Hepatocyte (in vitro differentiated cells): Measurements from ENCODE around the gene F7.
"Not testable (repeated sequence)": the region's sequence is repeated elsewhere in the genome, so short reads cannot be mapped to it uniquely, and the experiment has no call there.

Source experiments
- EZH2 ChIP-seq: fragments of 200-600 bp; sonication (generic); IDR thresholded peaks from 2 replicates; pipeline ENCODE4 v1.6.1; 2016; ENCODE audit warnings: antibody characterized with exemption, mild to moderate bottlenecking, borderline replicate concordance
- EZH2phosphoT487 ChIP-seq: fragments of 200-600 bp; sonication (generic); IDR thresholded peaks from one replicate; pipeline ENCODE4 v1.6.1; 2018; ENCODE audit warnings: antibody characterized with exemption, mild to moderate bottlenecking, low read depth, moderate library complexity; ENCODE audit not compliant: unreplicated experiment, severe bottlenecking
- TF ChIP-seq, protein P1 (sequence below): fragments of 200-600 bp; sonication (generic); IDR thresholded peaks from 2 replicates; pipeline ENCODE4 v1.5.1; 2016; ENCODE audit warnings: antibody characterized with exemption, mild to moderate bottlenecking; ENCODE audit not compliant: poor library complexity

DNA sequence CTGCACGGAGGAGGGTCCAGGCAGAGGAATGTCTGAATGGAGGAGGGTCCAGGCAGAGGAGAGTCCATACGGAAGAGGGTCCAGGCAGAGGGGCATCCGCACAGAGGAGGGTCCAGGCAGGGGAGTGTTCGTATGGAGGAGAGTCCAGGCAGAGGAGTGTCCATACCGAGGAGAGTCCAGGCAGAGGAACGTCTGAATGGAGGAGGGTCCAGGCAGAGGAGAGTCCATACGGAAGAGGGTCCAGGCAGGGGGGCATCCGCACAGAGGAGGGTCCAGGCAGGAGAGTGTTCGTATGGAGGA lies 25.9 kb upstream of the F7 start:
- TF ChIP-seq, protein P1, sequence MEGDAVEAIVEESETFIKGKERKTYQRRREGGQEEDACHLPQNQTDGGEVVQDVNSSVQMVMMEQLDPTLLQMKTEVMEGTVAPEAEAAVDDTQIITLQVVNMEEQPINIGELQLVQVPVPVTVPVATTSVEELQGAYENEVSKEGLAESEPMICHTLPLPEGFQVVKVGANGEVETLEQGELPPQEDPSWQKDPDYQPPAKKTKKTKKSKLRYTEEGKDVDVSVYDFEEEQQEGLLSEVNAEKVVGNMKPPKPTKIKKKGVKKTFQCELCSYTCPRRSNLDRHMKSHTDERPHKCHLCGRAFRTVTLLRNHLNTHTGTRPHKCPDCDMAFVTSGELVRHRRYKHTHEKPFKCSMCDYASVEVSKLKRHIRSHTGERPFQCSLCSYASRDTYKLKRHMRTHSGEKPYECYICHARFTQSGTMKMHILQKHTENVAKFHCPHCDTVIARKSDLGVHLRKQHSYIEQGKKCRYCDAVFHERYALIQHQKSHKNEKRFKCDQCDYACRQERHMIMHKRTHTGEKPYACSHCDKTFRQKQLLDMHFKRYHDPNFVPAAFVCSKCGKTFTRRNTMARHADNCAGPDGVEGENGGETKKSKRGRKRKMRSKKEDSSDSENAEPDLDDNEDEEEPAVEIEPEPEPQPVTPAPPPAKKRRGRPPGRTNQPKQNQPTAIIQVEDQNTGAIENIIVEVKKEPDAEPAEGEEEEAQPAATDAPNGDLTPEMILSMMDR, result not testable (repeated sequence)
- TF ChIP-seq EZH2, EZH2phosphoT487: not testable (repeated sequence)
